ENCODE measurements around the gene PNPLA1. TPM values are rescaled to one million over a fixed set of nuclear protein-coding genes. Genes with fewer than 3 reads are reported as not detected.

Gene PNPLA1
- total RNA-seq, 1 donor from 2014 or later = not detected

DNA sequence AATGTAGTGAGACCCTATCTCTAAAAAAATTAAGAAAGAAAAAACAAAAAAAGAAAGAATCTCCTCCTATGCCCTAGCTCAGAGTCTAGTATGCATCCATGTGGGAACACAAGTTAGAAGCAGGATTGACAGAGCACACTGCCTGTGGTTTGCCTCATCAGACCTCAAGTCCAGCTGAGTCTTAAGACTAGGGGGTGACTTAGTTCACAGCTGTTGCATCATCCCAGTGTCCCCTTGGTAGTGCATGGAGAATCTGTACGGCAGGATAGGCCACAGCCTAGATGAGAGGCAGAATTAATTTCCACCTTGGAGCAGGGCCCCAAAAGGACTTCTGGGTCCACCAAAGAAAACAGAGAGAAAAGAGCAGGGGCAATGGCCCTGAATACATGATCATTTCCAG is 13.7 kb downstream of the PNPLA1 start:
- TF ChIP-seq, protein P1, sequence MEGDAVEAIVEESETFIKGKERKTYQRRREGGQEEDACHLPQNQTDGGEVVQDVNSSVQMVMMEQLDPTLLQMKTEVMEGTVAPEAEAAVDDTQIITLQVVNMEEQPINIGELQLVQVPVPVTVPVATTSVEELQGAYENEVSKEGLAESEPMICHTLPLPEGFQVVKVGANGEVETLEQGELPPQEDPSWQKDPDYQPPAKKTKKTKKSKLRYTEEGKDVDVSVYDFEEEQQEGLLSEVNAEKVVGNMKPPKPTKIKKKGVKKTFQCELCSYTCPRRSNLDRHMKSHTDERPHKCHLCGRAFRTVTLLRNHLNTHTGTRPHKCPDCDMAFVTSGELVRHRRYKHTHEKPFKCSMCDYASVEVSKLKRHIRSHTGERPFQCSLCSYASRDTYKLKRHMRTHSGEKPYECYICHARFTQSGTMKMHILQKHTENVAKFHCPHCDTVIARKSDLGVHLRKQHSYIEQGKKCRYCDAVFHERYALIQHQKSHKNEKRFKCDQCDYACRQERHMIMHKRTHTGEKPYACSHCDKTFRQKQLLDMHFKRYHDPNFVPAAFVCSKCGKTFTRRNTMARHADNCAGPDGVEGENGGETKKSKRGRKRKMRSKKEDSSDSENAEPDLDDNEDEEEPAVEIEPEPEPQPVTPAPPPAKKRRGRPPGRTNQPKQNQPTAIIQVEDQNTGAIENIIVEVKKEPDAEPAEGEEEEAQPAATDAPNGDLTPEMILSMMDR (IDR thresholded peaks at IDR 0.05) = no peak
- no peak overlapping the region for H3K27ac ChIP-seq
- intact Hi-C loops (cut with DNase I) = no loop called here
- no peak for DNase-seq (ENCODE audit: low spot score in 2 of 2)
- no peak overlapping the region for H3K4me3 ChIP-seq
- no peaks in the 10 kb centered on the region for H3K36me3 ChIP-seq
- no peaks in the 10 kb centered on the region for H3K4me1 ChIP-seq
- no peaks in the 10 kb centered on the region for H3K9me3 ChIP-seq
- H3K27me3 ChIP-seq = peaks cover 3% of the 10 kb centered on the region

DNA sequence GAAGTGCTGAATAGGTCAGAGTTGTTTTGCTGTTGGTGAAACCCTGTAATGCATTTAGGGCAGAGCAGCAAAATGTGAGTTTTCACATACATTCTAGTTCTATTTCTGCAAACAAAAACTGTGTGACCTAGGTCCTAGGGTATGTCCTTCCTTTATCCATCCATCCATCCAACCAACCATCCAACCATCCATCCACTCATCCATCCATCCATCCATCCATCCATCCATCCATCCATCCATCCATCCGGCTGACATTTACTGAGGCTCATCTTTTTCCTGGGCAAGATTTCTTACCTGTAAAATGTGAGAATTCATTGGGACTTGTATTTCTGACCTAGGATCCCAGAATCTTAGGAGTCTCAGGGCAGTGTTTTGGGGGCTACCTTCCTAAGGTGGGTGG is 14.5 kb downstream of the PNPLA1 start:
- H3K27ac ChIP-seq = no peak overlapping the region
- peaks cover 3% of the 10 kb centered on the region for H3K27me3 ChIP-seq

DNA sequence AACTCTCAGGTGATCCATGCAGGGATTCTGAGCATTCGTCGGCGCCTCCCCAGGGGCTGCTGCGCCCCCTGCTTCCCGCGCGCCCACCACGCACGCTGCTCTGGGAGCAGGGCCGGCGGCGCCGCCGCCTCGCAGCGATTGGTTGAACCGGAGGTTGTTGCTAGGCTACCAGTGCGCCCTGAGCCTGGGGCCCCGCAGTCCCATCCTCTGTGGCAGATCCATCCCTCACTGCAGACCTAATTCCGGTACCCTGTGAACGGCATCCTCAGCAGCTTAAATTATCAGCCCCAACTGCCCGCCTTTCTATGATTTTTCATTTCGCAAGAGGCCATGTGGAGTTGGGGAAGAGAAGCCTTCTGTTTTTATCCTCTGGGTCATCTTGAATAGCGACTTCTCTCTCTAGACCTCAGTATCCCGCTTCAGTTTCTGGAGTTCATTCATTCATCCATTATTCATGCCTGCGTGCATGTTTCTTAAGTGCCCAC is 15.4 kb downstream of the PNPLA1 start:
- Histone ChIP-seq H3K27me3 (peaks cover 3% of the 10 kb centered on the region), H3K36me3 (no peaks in the 10 kb centered on the region), H3K4me3 (no peak overlapping the region), H3K4me1 (no peaks in the 10 kb centered on the region), H3K9me3 (no peaks in the 10 kb centered on the region), H3K27ac (no peak overlapping the region)
- intact Hi-C loops (cut with DNase I) = no loop called here
- TF ChIP-seq, protein P1 (IDR thresholded peaks at IDR 0.05) = no peak
- no peak for DNase-seq (ENCODE audit: low spot score in 2 of 2)

More for the DNA sequence above, 14.5 kb downstream of the PNPLA1 start:
- TF ChIP-seq, protein P1 (IDR thresholded peaks at IDR 0.05) = no peak
- Histone ChIP-seq H3K4me1 (no peaks in the 10 kb centered on the region), H3K36me3 (no peaks in the 10 kb centered on the region), H3K4me3 (no peak overlapping the region), H3K9me3 (no peaks in the 10 kb centered on the region)
- intact Hi-C loops (cut with DNase I) = no loop called here
- no peak for DNase-seq (ENCODE audit: low spot score in 2 of 2)

DNA sequence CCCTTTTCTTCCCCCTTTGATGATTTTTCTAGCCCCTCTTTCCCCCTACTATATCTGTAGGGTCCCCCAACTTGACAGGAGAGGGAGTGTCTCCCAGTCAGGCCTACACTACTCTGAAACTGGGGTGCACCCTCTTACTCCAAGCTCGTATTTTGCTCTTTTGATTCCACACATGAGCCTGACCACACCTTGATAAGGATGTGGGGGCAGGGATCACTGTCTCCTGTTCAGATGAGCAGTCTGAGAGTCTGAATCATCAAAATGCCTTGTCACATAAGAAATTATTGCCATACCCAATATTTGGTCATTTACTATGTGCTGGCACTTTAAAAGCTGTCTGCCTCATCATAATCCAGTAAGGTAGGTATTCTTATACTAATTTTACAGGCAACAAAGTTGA is 15.9 kb downstream of the PNPLA1 start:
- no peak for DNase-seq (ENCODE audit: low spot score in 2 of 2)
- intact Hi-C loops (cut with DNase I) = no loop called here
- Histone ChIP-seq H3K27ac (no peak overlapping the region), H3K36me3 (no peaks in the 10 kb centered on the region), H3K27me3 (peaks cover 3% of the 10 kb centered on the region), H3K4me1 (no peaks in the 10 kb centered on the region), H3K9me3 (no peaks in the 10 kb centered on the region), H3K4me3 (no peak overlapping the region)
- TF ChIP-seq, protein P1 (IDR thresholded peaks at IDR 0.05) = no peak

DNA sequence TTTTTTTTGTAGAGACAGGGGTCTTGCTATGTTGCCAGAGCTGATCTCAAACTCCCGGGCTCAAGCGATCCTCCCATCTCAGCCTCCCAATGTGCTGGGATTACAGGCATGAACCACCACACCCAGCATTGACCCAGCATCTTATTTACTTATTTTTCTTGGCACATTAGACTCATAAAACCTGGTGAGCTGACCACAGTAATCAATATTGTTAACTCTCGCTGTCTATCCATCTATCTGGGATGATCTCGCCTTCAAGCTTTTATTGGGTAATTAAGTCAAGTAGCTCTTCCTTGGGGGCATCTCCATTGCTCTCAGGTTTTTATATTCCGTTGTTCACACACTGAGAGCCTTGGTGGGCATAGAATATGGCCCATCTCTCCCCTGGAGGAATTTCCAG is 17.0 kb downstream of the PNPLA1 start:
- H3K4me3 ChIP-seq = no peak overlapping the region
- no peaks in the 10 kb centered on the region for H3K9me3 ChIP-seq
- no peaks in the 10 kb centered on the region for H3K4me1 ChIP-seq
- H3K36me3 ChIP-seq = no peaks in the 10 kb centered on the region
- TF ChIP-seq, protein P1 (IDR thresholded peaks at IDR 0.05) = no peak
- intact Hi-C loops (cut with DNase I) = no loop called here
- DNase-seq (ENCODE audit: low spot score in 2 of 2) = no peak
- H3K27me3 ChIP-seq = peaks cover 3% of the 10 kb centered on the region
- no peak overlapping the region for H3K27ac ChIP-seq

DNA sequence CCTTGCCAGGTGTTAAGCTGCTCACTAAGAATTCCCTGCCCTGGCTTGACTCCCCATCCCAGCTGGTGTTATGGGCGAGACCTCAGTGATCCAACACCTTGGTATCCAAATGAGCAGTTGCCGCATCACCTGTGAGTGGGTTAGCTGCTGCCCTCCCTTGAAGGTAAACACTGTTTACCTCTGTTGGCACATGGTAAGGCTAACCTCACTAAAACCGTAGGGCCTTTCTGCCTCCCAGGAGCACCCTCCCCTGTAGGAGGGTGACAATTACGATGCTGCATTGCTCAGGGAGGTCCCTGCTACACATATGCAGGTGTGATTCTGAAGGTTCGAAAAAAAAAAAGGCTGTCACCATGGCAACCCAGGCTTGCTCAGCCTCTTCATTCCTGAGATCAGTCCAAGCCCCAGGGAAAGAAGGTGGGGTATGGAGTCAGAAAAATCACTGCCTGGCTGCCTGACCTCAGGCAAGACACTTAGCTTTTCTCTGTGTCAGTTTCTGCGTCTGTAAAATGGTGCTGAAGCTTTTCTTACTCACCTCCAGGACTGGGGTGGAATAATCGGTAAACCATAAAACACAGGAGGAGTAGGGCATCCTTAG is 19.5 kb downstream of the PNPLA1 start:
- Histone ChIP-seq H3K4me3 (no peak overlapping the region), H3K36me3 (no peaks in the 10 kb centered on the region), H3K27me3 (peaks cover 3% of the 10 kb centered on the region), H3K4me1 (no peaks in the 10 kb centered on the region), H3K9me3 (no peaks in the 10 kb centered on the region), H3K27ac (no peak overlapping the region)
- no peak for DNase-seq (ENCODE audit: low spot score in 2 of 2)
- intact Hi-C loops (cut with DNase I) = no loop called here
- TF ChIP-seq, protein P1 (IDR thresholded peaks at IDR 0.05) = no peak
